GM19025 (cell line): ENCODE measurements around the gene TMTC2.
"Not testable (repeated sequence)": the region's sequence is repeated elsewhere in the genome, so short reads cannot be mapped to it uniquely, and the experiment has no call there.

ENCODE experiments used
- ATAC-seq: cut with Tn5 transposase; IDR thresholded peaks from one replicate; pipeline ENCODE4 v1.9.1; 2021; ENCODE audit warnings: mild to moderate bottlenecking, low read depth, moderate library complexity; ENCODE audit not compliant: unreplicated experiment

TMTC2 gene

DNA sequence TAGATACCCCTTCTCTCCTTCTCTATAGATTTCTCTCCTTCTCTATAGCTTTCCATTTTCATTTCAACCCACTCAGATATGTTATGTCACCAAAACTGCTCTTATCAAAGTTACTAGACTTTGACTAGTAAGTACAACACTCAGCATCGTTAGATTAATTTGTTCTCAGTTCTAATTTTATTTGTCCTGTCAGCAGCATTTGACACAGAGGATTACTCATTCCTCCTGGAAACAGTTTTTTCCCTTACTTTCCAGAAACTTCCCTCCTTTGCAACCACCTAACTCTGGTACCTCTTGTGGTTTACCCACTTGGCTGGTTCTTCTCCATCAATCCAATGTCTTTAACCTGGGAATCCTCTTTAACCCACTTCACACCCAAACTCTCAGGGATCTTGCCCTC, 423.7 kb downstream of the TMTC2 start:
- no peak for ATAC-seq

GRCh38 chr12:83113945-83114344, 427.2 kb downstream of the TMTC2 start:
- ATAC-seq, result no peak

- ATAC-seq, result no peak
Observed at GRCh38 chr12:83114966-83115365, 428.3 kb downstream of the TMTC2 start.

DNA sequence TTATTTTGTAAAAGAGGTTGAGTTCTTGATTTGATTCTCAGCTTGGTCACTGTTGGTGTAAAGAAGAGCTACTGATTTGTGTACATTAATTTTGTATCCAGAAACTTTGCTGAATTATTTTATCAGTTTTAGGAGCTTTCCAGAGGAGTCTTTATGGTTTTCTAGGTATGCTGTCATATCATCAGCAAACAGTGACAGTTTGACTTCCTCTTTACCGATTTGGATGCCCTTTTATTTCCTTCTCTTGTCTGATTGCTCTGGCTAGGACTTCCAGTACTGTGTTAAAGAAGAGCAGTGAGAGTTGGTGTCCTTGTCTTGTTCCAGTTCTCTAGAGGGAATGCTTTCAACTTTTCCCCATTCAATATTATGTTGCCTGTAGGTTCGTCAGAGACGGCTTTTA, 431.2 kb downstream of the TMTC2 start:
- not testable (repeated sequence) for ATAC-seq

GRCh38 chr12:83121897-83122622, 435.4 kb downstream of the TMTC2 start:
- ATAC-seq, result no peak

GRCh38 chr12:83122623-83122934, 435.9 kb downstream of the TMTC2 start:
- ATAC-seq, result no peak

GRCh38 chr12:83123039-83123438, 436.3 kb downstream of the TMTC2 start:
- no peak for ATAC-seq

GRCh38 chr12:83128540-83128939, 441.8 kb downstream of the TMTC2 start:
- no peak for ATAC-seq

- no peak for ATAC-seq
Observed at GRCh38 chr12:83130178-83130577, 443.5 kb downstream of the TMTC2 start.

DNA sequence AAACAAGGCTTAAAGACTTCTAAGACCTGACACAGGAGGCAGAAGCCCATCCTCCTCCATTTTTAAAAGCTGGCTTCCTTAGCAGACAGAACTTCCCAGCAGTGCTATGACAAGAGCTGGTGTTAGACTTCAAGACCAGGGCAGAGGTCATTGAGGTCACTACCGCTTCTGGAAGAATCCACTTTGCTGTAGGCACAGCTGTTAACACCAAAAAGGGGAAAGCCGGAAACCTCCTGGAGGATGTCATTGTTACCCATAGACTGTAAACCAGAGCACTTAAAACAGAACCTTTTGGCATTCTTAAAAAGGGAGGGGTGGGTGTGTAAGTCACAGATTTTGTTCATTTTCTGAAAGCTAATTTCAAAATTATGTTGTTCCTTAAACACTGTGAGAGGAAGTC, 445.7 kb downstream of the TMTC2 start:
- ATAC-seq, result no peak

DNA sequence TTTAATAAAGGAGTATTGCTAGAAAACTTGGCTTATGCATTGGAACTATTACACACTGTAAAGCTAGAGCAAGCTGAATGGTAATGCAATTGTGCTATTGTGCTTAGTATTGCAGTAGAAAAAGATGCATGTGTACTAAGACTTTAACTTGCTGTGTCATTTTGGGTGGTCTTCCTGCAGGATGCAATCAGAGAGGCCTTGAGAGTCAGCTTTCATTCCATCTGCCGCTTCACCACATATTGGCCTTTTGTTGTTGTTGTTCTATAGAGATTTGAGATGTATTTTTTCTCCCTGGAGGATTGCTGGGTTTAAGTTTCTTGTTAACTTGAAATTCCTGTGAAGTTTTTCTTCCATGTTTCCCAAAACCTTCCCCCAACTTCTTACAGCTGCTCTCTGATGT, 449.7 kb downstream of the TMTC2 start:
- no peak for ATAC-seq

GRCh38 chr12:83140135-83140534, 453.4 kb downstream of the TMTC2 start:
- ATAC-seq, result no peak

DNA sequence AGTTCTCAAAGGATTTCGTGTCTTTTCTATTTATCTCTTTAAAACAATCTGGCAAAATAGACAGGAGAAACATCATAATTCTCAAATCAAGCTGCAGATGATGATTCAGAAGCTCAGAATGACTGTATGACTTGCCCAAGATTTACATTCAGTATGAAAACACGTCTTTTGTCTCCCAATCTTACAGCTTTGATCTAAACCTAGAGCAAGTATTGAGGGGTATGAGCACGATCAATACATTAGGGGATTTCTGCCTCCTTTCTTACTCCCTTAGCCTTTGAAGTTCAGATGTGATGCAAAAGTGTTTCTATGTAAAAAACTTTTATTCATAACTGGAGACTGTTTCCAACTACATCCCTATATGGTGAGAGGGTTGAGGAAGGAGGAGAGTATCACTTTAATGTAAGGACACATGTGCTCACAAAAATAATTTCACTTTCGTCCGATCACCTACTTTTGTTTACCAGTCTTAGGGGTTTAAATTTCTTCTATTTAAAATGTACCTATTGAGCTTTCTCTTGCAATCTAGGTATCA, 454.8 kb downstream of the TMTC2 start:
- ATAC-seq, result no peak

- ATAC-seq, result no peak
Observed at GRCh38 chr12:83142914-83143313, 456.2 kb downstream of the TMTC2 start.

DNA sequence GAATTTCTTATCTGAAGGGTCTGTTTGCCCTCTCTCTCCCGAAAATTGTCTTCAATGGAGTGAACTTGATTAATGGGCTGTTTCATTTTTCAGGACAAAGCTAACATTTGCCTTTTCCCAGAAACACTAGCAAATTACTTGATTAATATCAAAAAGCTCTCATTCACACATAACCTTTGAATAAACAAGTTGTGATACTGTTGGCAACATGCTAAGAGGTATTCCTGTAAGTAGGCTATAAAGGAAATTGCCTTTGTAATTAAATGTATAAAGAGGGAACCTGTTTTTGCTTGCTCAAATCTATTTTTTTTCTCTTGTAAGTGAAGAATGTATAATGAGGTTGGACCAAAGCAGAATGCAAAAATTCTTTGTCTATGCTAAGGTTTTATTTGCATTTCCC, 457.2 kb downstream of the TMTC2 start:
- ATAC-seq, result no peak

- no peak for ATAC-seq
Observed at GRCh38 chr12:83145325-83145840, 458.7 kb downstream of the TMTC2 start.

DNA sequence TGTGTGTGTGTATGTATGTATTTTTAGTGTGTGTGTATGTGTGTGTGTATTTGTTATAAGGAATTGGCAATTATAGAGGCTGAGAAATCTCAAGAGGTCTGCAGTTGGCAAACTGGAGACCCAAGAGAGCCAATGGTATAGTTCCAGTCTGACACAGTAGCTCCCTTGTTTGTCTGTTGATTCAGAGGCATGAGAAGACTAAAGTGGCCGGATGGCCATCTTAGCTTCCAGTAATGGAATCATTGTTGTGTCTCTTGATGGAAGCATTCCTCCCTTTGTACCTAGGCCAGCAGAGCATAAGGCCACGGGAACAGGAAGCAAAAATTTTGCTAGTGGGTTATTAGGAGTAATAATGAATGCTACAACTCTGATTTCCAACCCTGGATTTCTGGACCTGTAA, 460.6 kb downstream of the TMTC2 start:
- ATAC-seq, result no peak

DNA sequence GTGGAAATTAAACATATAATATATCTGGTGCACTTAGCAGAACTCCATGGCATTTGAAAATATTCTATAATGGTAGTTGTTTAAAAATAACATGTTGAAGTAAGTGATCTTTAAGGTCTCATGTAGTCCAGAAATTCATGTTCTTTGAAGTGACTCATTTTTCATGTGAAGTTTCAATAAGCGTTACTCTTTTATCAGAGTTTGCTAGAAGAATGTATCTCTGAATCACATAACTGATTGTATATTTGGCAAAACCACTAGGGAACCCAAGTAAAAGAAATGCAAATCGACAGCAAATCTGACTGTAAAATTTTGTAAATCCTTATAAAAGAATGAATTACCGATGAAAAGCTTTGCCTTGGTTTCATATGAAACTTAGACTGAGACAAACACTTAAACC, 463.3 kb downstream of the TMTC2 start:
- ATAC-seq, result no peak

GRCh38 chr12:83150465-83151189, 463.9 kb downstream of the TMTC2 start:
- ATAC-seq, result no peak

DNA sequence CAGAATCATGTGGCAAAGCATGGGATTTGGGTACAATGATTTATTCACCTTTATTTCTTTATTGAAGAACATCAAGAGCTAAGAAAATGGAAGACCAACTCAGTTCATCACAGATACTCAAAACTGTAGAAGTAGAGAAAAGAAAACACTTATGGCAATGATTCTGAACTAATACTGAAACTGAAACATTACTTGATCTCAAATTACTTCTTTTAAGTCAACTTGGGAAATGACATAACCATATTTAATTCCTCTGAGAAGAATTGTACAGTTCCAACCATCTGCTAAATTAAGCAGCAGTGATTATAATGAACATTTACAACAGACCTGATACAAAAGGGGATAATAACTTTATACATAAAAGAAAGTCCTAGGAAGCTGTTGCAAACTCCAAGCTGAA, 466.5 kb downstream of the TMTC2 start:
- no peak for ATAC-seq

DNA sequence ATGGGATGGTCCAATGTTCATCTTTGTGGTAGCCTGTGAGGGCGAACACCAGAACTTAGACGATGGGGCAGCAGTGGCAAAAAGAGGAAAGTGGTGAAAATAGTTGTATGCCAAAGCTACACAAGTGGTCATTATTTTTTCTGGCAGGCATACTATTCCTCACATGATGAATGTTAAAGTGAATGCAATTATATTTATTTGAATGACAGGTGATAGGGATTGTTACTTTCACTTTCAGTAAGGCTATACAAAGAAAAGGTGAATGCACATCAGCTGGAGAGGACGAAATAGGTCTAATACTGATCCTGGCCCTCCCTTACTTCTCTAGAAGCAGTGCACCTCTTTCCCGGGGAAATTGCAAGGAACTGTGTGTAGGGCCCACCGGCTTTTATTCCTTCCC, 470.1 kb downstream of the TMTC2 start:
- no peak for ATAC-seq

DNA sequence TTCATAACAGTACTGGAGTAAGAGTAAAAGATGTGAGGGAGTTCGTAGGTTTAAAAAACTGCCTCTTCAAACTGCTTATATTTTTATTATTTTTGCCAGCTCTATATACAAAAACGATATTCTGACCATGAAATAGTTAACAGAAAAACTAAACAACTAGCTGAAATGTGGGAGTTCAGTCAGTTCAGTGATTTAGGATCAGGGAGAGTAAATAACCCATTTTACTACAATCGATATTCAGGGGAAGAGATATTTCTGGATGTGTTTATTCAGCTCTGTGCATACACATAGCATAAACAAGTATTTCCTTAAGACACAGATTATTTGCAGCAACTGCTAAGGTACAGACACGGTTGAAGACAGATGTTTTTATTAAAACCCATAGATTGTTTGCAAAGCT, 470.9 kb downstream of the TMTC2 start:
- no peak for ATAC-seq
